Measurements from ENCODE around the gene SRP19.

Gene SRP19

GRCh38 chr5:112869948-112870347 is 8.9 kb downstream of the SRP19 start:
- Histone ChIP-seq H3K27me3 (no peaks in the 10 kb centered on the region), H3K9me3 (no peaks in the 10 kb centered on the region), H3K4me3 (ENCODE audit: low read depth in 1 of 2, low read length in 1 of 2) (no peak overlapping the region), H3K27ac (no peak overlapping the region), H3K4me1 (ENCODE audit: control insufficient read depth in 1 of 2, insufficient read depth in 1 of 2, low read depth in 1 of 2, low read length in 1 of 2) (peaks cover 22 to 23% of the 10 kb centered on the region in 2 experiments), H3K36me3 (peaks cover 53% of the 10 kb centered on the region)
- TF ChIP-seq, protein P1, sequence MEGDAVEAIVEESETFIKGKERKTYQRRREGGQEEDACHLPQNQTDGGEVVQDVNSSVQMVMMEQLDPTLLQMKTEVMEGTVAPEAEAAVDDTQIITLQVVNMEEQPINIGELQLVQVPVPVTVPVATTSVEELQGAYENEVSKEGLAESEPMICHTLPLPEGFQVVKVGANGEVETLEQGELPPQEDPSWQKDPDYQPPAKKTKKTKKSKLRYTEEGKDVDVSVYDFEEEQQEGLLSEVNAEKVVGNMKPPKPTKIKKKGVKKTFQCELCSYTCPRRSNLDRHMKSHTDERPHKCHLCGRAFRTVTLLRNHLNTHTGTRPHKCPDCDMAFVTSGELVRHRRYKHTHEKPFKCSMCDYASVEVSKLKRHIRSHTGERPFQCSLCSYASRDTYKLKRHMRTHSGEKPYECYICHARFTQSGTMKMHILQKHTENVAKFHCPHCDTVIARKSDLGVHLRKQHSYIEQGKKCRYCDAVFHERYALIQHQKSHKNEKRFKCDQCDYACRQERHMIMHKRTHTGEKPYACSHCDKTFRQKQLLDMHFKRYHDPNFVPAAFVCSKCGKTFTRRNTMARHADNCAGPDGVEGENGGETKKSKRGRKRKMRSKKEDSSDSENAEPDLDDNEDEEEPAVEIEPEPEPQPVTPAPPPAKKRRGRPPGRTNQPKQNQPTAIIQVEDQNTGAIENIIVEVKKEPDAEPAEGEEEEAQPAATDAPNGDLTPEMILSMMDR (IDR thresholded peaks at IDR 0.05) = no peak

GRCh38 chr5:112870966-112871365 is 9.9 kb downstream of the SRP19 start:
- peaks cover 24 to 27% of the 10 kb centered on the region in 2 experiments for H3K4me1 ChIP-seq (ENCODE audit: control insufficient read depth in 1 of 2, insufficient read depth in 1 of 2, low read depth in 1 of 2, low read length in 1 of 2)
- H3K4me3 ChIP-seq (ENCODE audit: low read depth in 1 of 2, low read length in 1 of 2) = no peak overlapping the region
- TF ChIP-seq, protein P1 (IDR thresholded peaks at IDR 0.05) = no peak
- H3K9me3 ChIP-seq = no peaks in the 10 kb centered on the region
- H3K27me3 ChIP-seq = no peaks in the 10 kb centered on the region
- no peak overlapping the region for H3K27ac ChIP-seq
- peaks cover 44% of the 10 kb centered on the region for H3K36me3 ChIP-seq

DNA sequence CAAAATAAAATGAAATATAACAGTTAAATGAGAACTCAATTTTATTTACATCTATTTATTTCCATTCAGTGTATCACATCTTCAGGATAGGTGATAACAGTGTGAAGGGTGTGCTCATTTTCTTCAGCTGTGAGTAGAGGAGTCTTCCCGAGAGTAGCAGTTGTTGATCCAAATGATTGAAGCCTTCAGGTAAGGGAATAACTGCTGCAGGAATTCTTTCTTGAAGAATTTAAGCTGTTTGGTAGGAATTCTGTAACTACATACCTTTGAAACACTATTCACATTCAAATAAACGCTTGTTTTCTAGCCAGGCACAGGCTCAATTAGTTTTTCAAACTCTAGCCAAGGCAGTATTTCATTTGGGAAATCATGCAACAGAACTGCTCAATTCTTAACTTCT is 15.3 kb downstream of the SRP19 start:
- Histone ChIP-seq H3K27me3 (no peaks in the 10 kb centered on the region), H3K4me3 (ENCODE audit: low read depth in 1 of 2, low read length in 1 of 2) (no peak overlapping the region), H3K4me1 (ENCODE audit: control insufficient read depth in 1 of 2, insufficient read depth in 1 of 2, low read depth in 1 of 2, low read length in 1 of 2) (peaks cover 38% of the 10 kb centered on the region in 2 experiments), H3K27ac (peak overlapping the region; percentile 60), H3K36me3 (peaks cover 47% of the 10 kb centered on the region), H3K9me3 (no peaks in the 10 kb centered on the region)
- TF ChIP-seq, protein P1 (IDR thresholded peaks at IDR 0.05) = no peak

DNA sequence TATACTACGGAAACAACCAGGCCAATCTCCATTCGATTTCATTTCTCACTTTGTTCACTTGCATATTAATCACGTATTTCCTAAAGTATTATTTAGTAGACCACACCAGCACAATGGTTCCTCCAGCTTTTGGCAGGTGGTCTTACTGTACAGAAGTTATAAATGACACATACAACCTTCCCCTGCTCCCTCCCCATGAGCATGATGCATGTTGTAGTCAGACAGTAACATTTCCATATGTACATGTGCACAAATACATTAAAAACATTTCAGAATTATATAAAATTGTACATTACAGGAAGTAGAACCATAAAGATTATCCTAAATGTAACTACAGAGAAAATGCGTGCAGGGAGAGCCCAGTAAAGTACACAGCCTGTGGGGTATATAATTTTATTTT is 17.0 kb downstream of the SRP19 start:
- Histone ChIP-seq H3K36me3 (peaks cover 64% of the 10 kb centered on the region), H3K4me3 (ENCODE audit: low read depth in 1 of 2, low read length in 1 of 2) (no peak overlapping the region), H3K27me3 (no peaks in the 10 kb centered on the region), H3K9me3 (no peaks in the 10 kb centered on the region), H3K4me1 (ENCODE audit: control insufficient read depth in 1 of 2, insufficient read depth in 1 of 2, low read depth in 1 of 2, low read length in 1 of 2) (peaks cover 24% of the 10 kb centered on the region in 2 experiments), H3K27ac (peak overlapping the region; percentile 60)
- TF ChIP-seq, protein P1 (IDR thresholded peaks at IDR 0.05) = no peak

DNA sequence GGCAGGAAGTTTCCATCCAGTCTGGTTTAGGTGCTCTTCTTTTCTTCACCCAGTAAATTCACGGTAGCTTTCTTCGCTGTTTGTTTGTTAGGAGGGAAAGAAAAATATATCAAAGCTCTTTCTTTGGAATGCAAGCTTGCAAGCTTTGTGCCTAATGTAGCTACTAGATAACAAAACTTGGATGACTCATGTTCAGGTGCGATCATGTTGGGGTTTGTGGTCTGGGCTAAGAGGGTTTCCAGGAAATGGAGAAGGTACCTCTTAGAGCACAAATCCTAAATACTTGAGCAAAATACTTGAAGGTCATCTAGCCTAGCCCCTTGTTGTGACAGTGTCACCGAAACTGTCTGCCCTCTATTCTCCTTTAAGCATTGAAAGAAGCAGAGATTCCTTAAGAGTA is 17.7 kb downstream of the SRP19 start:
- peaks cover 71% of the 10 kb centered on the region for H3K36me3 ChIP-seq
- H3K9me3 ChIP-seq = no peaks in the 10 kb centered on the region
- TF ChIP-seq, protein P1 (IDR thresholded peaks at IDR 0.05) = no peak
- H3K27ac ChIP-seq = peak overlapping the region; percentile 29
- H3K27me3 ChIP-seq = no peaks in the 10 kb centered on the region
- H3K4me1 ChIP-seq (ENCODE audit: control insufficient read depth in 1 of 2, insufficient read depth in 1 of 2, low read depth in 1 of 2, low read length in 1 of 2) = peaks cover 24% of the 10 kb centered on the region in 2 experiments
- H3K4me3 ChIP-seq (ENCODE audit: low read depth in 1 of 2, low read length in 1 of 2) = no peak overlapping the region
